Tibial artery (tissue), 4 donors: ENCODE measurements around the gene MTTP.
A peak's percentile ranks its signal among the peaks of the same experiment; 100 is the strongest.

Experiments
- DNase-seq, 2 donors: peaks; one replicate each; pipeline ENCODE4 v3.0.0-alpha.2; 2019
- H3K27ac ChIP-seq, 2 donors: fragments of 200-600 bp; sonication (generic) in 1 of 2; 1 replicate in 1 of 2; 2 replicates in 1 of 2; pipeline ENCODE4 v1.5.1; 2018 to 2019; ENCODE audit warnings: mild to moderate bottlenecking in 1 of 2
- H3K27me3 ChIP-seq, 2 donors: fragments of 200-600 bp; sonication (generic) in 1 of 2; one replicate each; pipeline versions ENCODE4 v1.5.1 to v1.6.0; 2016 to 2019
- H3K36me3 ChIP-seq, 3 donors: fragments of 200-600 bp; sonication (generic) in 2 of 3; one replicate each; pipeline ENCODE4 v1.5.1; 2016 to 2019; ENCODE audit warnings: mild to moderate bottlenecking in 2 of 3
- H3K4me1 ChIP-seq, 4 donors: fragments of 200-600 bp; sonication (generic) in 2 of 4; 1 replicate in 3 of 4; 2 replicates in 1 of 4; pipeline ENCODE4 v1.5.1; 2016 to 2019
- H3K4me3 ChIP-seq, 2 donors: fragments of 200-600 bp; sonication (generic) in 1 of 2; 1 replicate in 1 of 2; 2 replicates in 1 of 2; pipeline ENCODE4 v1.5.1; 2018 to 2019; ENCODE audit warnings: mild to moderate bottlenecking in 2 of 2
- H3K9me3 ChIP-seq, 3 donors: fragments of 200-600 bp; sonication (generic) in 1 of 3; one replicate each; pipeline ENCODE4 v1.5.1; 2016 to 2019
- intact Hi-C: fragments of 100-400 bp; cut with DNase I; formaldehyde crosslinking; loops from one replicate; pipeline ENCODE4 v1.15.0; 2023; ENCODE audit warnings: low total_unique reads
- TF ChIP-seq, protein P1 (sequence below), 2 experiments: fragments of 200-600 bp in 1 of 2; fragments of 450-650 bp in 1 of 2; IDR thresholded peaks; one replicate each; pipeline ENCODE4 v1.5.1; 2017 to 2019; ENCODE audit warnings: antibody characterized with exemption in 2 of 2, mild to moderate bottlenecking in 1 of 2, moderate library complexity in 1 of 2

Gene MTTP

DNA sequence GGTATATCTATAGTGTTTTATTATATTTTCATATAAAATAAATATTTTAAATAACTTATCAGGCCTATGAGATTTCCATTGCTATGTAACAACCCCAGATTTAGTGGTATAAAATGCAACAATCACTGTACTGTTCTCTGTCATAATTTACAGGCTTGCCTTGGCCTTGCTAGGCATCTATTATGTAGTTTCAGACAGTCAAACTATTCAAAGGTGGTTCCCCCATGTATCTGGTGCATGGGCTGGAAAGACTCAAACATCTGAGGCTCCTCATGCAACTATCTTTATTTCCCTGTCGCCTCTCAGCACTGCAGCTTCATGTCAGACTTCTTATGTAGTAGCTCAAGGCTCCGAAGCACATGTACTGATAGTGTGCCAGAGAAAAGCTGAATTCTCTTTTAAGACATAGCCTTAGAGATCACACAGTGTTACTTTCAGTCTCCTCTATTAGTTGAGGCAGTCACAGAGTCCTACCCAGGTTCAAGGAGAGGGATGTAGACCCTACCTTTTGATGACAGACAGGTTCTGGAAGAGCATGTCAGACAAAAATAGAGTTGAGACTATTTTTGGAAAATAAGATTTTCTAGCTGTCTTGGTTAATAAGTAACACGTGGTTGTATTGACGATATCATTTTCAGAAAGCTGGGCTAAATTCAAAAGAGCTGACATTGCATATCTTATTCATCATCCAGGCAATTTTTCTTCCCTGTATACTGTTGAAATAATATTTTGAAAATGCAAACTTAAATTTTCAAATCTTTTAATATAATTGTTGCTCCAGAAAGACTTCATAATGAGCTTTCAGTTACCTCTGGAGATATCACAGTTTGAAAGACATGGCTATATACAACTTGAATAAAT is 19.4 kb downstream of the MTTP start:
- no peak overlapping the region for H3K4me3 ChIP-seq
- H3K36me3 ChIP-seq = no peaks in the 10 kb centered on the region
- no peak for DNase-seq
- no peak overlapping the region for H3K27ac ChIP-seq
- intact Hi-C loops = no loop called here
- H3K27me3 ChIP-seq = no peaks in the 10 kb centered on the region
- TF ChIP-seq, protein P1, sequence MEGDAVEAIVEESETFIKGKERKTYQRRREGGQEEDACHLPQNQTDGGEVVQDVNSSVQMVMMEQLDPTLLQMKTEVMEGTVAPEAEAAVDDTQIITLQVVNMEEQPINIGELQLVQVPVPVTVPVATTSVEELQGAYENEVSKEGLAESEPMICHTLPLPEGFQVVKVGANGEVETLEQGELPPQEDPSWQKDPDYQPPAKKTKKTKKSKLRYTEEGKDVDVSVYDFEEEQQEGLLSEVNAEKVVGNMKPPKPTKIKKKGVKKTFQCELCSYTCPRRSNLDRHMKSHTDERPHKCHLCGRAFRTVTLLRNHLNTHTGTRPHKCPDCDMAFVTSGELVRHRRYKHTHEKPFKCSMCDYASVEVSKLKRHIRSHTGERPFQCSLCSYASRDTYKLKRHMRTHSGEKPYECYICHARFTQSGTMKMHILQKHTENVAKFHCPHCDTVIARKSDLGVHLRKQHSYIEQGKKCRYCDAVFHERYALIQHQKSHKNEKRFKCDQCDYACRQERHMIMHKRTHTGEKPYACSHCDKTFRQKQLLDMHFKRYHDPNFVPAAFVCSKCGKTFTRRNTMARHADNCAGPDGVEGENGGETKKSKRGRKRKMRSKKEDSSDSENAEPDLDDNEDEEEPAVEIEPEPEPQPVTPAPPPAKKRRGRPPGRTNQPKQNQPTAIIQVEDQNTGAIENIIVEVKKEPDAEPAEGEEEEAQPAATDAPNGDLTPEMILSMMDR (IDR thresholded peaks at IDR 0.05) = no peak
- no peaks in the 10 kb centered on the region for H3K4me1 ChIP-seq
- no peaks in the 10 kb centered on the region for H3K9me3 ChIP-seq

DNA sequence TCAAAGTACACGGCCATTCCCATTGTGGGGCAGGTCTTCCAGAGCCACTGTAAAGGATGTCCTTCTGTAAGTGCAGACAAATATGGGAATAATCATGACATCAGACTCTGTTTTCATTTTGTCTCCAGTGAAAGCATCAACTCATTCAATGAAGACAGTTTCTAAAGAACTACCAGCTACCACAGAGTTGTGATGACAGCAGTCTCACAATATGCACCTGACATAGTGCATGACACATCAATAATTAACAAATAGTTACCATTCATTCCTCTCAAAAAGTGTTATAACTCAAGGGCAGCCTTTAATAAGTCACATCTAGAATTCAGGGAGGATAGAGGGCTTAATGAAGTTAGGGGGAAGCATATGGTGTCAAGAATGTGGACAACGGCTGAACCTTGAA is 20.2 kb downstream of the MTTP start:
- Histone ChIP-seq H3K9me3 (no peaks in the 10 kb centered on the region), H3K36me3 (no peaks in the 10 kb centered on the region), H3K27ac (no peak overlapping the region), H3K27me3 (no peaks in the 10 kb centered on the region), H3K4me3 (no peak overlapping the region), H3K4me1 (no peaks in the 10 kb centered on the region)
- TF ChIP-seq, protein P1 (IDR thresholded peaks at IDR 0.05) = no peak
- intact Hi-C loops = no loop called here
- DNase-seq = no peak

DNA sequence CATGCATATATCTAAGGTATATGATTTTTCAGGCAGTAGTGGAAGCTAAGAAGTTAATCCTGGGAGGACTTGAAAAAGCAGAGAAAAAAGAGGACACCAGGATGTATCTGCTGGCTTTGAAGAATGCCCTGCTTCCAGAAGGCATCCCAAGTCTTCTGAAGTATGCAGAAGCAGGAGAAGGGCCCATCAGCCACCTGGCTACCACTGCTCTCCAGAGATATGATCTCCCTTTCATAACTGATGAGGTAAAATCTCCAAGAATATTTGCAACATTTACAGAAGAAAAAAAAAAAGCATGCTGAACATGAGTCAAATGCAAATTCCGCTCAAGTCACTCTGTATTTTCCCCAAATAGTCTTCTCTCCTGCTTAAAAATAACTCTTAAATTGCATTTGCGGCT is 32.1 kb downstream of the MTTP start:
- Histone ChIP-seq H3K36me3 (no peaks in the 10 kb centered on the region), H3K27me3 (no peaks in the 10 kb centered on the region), H3K27ac (no peak overlapping the region), H3K4me3 (no peak overlapping the region), H3K9me3 (no peaks in the 10 kb centered on the region), H3K4me1 (peaks cover 0 to 17% (median 10%) of the 10 kb centered on the region in 4 donors)
- TF ChIP-seq, protein P1 (IDR thresholded peaks at IDR 0.05) = no peak
- DNase-seq = no peak
- intact Hi-C loops = no loop called here

DNA sequence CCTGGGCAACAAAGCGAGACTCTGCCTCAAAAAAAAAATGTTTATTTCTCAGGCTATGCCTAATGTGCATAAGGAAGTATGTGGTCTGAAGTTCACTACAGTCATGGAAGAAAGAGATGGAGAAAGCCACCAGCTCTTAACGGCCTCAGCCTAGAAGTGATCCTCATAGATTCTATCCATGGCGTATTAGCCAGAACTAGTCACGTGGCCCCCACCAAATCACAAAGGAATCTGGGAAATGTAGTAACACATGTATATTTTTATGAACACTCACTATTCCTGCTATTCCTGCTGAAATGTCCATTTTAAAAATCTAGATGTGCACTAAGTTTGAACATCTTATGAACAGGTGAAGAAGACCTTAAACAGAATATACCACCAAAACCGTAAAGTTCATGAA is 33.8 kb downstream of the MTTP start:
- Histone ChIP-seq H3K36me3 (no peaks in the 10 kb centered on the region), H3K9me3 (no peaks in the 10 kb centered on the region), H3K4me3 (no peak overlapping the region), H3K4me1 (peaks cover 0 to 25% (median 10%) of the 10 kb centered on the region in 4 donors), H3K27ac (no peak overlapping the region), H3K27me3 (no peaks in the 10 kb centered on the region)
- intact Hi-C loops = no loop called here
- DNase-seq = no peak
- TF ChIP-seq, protein P1 (IDR thresholded peaks at IDR 0.05) = no peak

DNA sequence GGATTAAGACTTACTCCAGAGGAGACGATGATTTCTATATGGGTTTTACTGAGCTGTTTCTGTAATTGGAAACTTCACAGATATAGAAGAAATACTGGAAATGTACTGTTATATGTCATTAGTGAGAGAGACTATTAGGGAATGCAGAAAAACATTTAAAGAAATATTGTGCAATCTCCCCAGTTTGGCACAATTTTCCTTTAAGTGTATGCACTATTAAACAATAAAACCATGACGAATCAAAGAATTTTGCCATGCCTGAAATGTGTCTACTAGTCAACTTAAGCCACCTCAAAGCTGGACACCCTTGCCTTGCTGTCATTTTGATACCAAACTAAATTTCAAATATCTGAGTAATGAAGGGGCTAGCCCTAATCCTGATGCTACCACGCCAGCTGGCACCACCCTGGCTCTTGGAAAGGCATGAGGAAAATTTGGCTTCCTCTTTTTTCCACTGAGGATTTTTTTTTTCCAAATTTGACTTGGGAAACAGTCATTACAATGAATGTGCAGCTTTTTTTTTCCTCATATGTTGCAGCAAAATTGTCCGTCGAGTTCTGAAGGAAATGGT is 36.1 kb downstream of the MTTP start:
- intact Hi-C loops = no loop called here
- Histone ChIP-seq H3K4me1 (peaks cover 0 to 25% (median 10%) of the 10 kb centered on the region in 4 donors), H3K9me3 (no peaks in the 10 kb centered on the region), H3K27me3 (no peaks in the 10 kb centered on the region), H3K36me3 (no peaks in the 10 kb centered on the region), H3K27ac (peak overlapping the region in 1 of 2 donors; percentile 27), H3K4me3 (peak overlapping the region; percentile 0 to 19)
- DNase-seq = peak in 1 of 2 donors; percentile 68
- TF ChIP-seq, protein P1 (IDR thresholded peaks at IDR 0.05) = no peak
